Prostate gland (tissue), 2 donors: Measurements from ENCODE around the gene FBXO22.

ENCODE experiments used
- POLR2A ChIP-seq: fragments of 450-650 bp; IDR thresholded peaks from one replicate; pipeline ENCODE4 v1.6.1; 2016; ENCODE audit warnings: antibody characterized with exemption, mild to moderate bottlenecking
- TF ChIP-seq, protein P1 (sequence below), 4 experiments: fragments of 200-600 bp in 2 of 4; fragments of 450-650 bp in 2 of 4; sonication (generic) in 2 of 4; IDR thresholded peaks; 1 replicate in 3 of 4; 2 replicates in 1 of 4; pipeline ENCODE4 v1.5.1; 2016 to 2019; ENCODE audit warnings: antibody characterized with exemption in 4 of 4, mild to moderate bottlenecking in 2 of 4, moderate library complexity in 2 of 4

DNA sequence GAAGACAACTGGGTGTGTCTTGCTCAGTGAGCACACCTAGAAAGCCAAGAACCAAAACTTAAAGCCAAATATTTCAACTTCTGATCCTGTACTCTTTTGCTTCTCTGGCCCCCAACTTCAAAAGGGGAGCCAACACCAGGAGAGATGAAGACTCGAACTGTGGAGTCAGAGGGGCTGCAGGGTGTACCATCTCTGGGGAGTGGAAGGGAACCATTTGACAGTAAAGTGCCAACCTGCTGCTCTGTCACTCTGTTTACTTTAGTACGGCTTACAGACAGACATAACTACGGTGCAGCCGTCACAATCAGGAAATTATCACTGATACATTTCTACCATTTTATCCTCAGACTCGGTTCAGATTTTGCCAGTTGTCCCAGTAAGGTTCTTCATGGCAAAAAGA, 1.6 kb downstream of the FBXO22 start:
- no peak for TF ChIP-seq POLR2A
- TF ChIP-seq, protein P1, sequence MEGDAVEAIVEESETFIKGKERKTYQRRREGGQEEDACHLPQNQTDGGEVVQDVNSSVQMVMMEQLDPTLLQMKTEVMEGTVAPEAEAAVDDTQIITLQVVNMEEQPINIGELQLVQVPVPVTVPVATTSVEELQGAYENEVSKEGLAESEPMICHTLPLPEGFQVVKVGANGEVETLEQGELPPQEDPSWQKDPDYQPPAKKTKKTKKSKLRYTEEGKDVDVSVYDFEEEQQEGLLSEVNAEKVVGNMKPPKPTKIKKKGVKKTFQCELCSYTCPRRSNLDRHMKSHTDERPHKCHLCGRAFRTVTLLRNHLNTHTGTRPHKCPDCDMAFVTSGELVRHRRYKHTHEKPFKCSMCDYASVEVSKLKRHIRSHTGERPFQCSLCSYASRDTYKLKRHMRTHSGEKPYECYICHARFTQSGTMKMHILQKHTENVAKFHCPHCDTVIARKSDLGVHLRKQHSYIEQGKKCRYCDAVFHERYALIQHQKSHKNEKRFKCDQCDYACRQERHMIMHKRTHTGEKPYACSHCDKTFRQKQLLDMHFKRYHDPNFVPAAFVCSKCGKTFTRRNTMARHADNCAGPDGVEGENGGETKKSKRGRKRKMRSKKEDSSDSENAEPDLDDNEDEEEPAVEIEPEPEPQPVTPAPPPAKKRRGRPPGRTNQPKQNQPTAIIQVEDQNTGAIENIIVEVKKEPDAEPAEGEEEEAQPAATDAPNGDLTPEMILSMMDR (IDR thresholded peaks at IDR 0.05): no peak
